Activated CD4-positive, alpha-beta memory T cell treated with anti-CD3 and anti-CD28 coated beads for 36 hours (primary cell): ENCODE data around the gene FCMR. TPM values are rescaled to one million over a fixed set of nuclear protein-coding genes. Genes with fewer than 3 reads are reported as not detected.

ENCODE experiments used
- CTCF ChIA-PET: fragments of 350-600 bp; sonication (Branson Sonifier 250); formaldehyde crosslinking; loops from one replicate; lab custom pipeline; 2021; ENCODE audit warnings: antibody characterized with exemption, inconsistent platforms; lab: Charles Lee
- POLR2A ChIA-PET: fragments of 350-600 bp; sonication (Branson Sonifier 250); formaldehyde crosslinking; loops from one replicate; lab custom pipeline; 2021; ENCODE audit warnings: antibody characterized with exemption; lab: Charles Lee
- DNase-seq: peaks from one replicate; pipeline ENCODE4 v3.0.0-alpha.2; 2020
- H3K27ac Mint-ChIP-seq: one replicate; pipeline ENCODE4 v1.8.0; 2021; ENCODE audit warnings: mixed read lengths
- H3K27me3 Mint-ChIP-seq: one replicate; pipeline ENCODE4 v1.8.0; 2021; ENCODE audit warnings: mixed read lengths
- H3K36me3 Mint-ChIP-seq: one replicate; pipeline ENCODE4 v1.8.0; 2021; ENCODE audit warnings: mixed read lengths
- H3K4me1 Mint-ChIP-seq: one replicate; pipeline ENCODE4 v1.8.0; 2021; ENCODE audit warnings: low read depth, mixed read lengths
- H3K4me3 Mint-ChIP-seq: one replicate; pipeline ENCODE4 v1.8.0; 2021; ENCODE audit warnings: mild to moderate bottlenecking, mixed read lengths
- H3K9me3 Mint-ChIP-seq: one replicate; pipeline ENCODE4 v1.8.0; 2021; ENCODE audit warnings: mixed read lengths
- intact Hi-C: fragments of 100-400 bp; cut with micrococcal nuclease; formaldehyde crosslinking; loops from one replicate; pipeline ENCODE4 v1.15.1; 2023
- total RNA-seq, 2 experiments: library from RNA; stranded (reverse); gene quantifications; one replicate each; pipeline ENCODE4 v1.2.3, GENCODE V29; 2021

FCMR gene
- total RNA-seq, 2 experiments from 2014 or later: 65.7 to 73.0 TPM

- Mint-ChIP-seq H3K36me3 (no peaks in the 10 kb centered on the region), H3K4me3 (no peak within 1 kb of the TSS), H3K27ac (no peak within 1 kb of the TSS), H3K27me3 (peaks cover 9% of the 10 kb centered on the region), H3K4me1 (no peaks in the 10 kb centered on the region), H3K9me3 (no peaks in the 10 kb centered on the region)
- ChIA-PET POLR2A (no interaction called here), CTCF (interaction anchor here (0.6 to 1.9 kb wide), 3 partner anchors 13 to 26 kb away, joined by 4 to 7 read pairs (median 6); no protein-coding TSS in a partner anchor)
- DNase-seq: no peak
- intact Hi-C loops: no loop called here
Observed at GRCh38 chr1:206946261-206946660, 24.5 kb upstream of the FCMR start, which contains the start of gene PIGR. Gene PIGR (minus strand): TSS chr1:206946466. CDS start chr1:206940531, 5,935 bp downstream.

- CTCF ChIA-PET: interaction anchor here (1.7 to 1.9 kb wide), 3 partner anchors 10 to 14 kb away, joined by 5 to 7 read pairs (median 6); no protein-coding TSS in a partner anchor
- Mint-ChIP-seq H3K4me1 (no peaks in the 10 kb centered on the region), H3K9me3 (no peaks in the 10 kb centered on the region), H3K36me3 (no peaks in the 10 kb centered on the region), H3K27ac (no peak overlapping the region), H3K27me3 (peaks cover 9% of the 10 kb centered on the region), H3K4me3 (no peak overlapping the region)
- POLR2A ChIA-PET: no interaction called here
- no peak for DNase-seq
- intact Hi-C loops: no loop called here
Observed at GRCh38 chr1:206945779-206946178, 24.0 kb upstream of the FCMR start.

- H3K4me1 Mint-ChIP-seq: no peaks in the 10 kb centered on the region
Observed at GRCh38 chr1:206944703-206945102, 23.0 kb upstream of the FCMR start.

GRCh38 chr1:206941766-206942418 is 20.2 kb upstream of the FCMR start:
- POLR2A ChIA-PET: no interaction called here
- Mint-ChIP-seq H3K27me3 (peaks cover 7% of the 10 kb centered on the region), H3K27ac (no peak overlapping the region), H3K4me3 (no peak overlapping the region), H3K9me3 (no peaks in the 10 kb centered on the region), H3K36me3 (no peaks in the 10 kb centered on the region), H3K4me1 (no peaks in the 10 kb centered on the region)
- intact Hi-C loops: no loop called here
- DNase-seq: no peak
- CTCF ChIA-PET: interaction anchor here (1.4 to 2.8 kb wide), 3 partner anchors 9 to 216 kb away, joined by 3 to 22 read pairs (median 9); no protein-coding TSS in a partner anchor

More at GRCh38 chr1:206944703-206945102, 23.0 kb upstream of the FCMR start:
- intact Hi-C loops: no loop called here
- ChIA-PET POLR2A (no interaction called here), CTCF (interaction anchor here (1.7 to 1.9 kb wide), 3 partner anchors 9 to 13 kb away, joined by 5 to 7 read pairs (median 6); no protein-coding TSS in a partner anchor)
- Mint-ChIP-seq H3K27ac (no peak overlapping the region), H3K27me3 (peaks cover 9% of the 10 kb centered on the region), H3K4me3 (no peak overlapping the region), H3K36me3 (no peaks in the 10 kb centered on the region), H3K9me3 (no peaks in the 10 kb centered on the region)
- no peak for DNase-seq

- H3K27ac Mint-ChIP-seq: no peak overlapping the region
- POLR2A ChIA-PET: no interaction called here
- no peaks in the 10 kb centered on the region for H3K36me3 Mint-ChIP-seq
- DNase-seq: no peak
- CTCF ChIA-PET: no interaction called here
- intact Hi-C loops: no loop called here
- H3K4me3 Mint-ChIP-seq: no peak overlapping the region
- peaks cover 7% of the 10 kb centered on the region for H3K27me3 Mint-ChIP-seq
- no peaks in the 10 kb centered on the region for H3K9me3 Mint-ChIP-seq
- no peaks in the 10 kb centered on the region for H3K4me1 Mint-ChIP-seq
Observed at GRCh38 chr1:206940588-206940936, 18.8 kb upstream of the FCMR start.

GRCh38 chr1:206939841-206940587 is 18.3 kb upstream of the FCMR start:
- Mint-ChIP-seq H3K27me3 (peaks cover 4% of the 10 kb centered on the region), H3K4me1 (no peaks in the 10 kb centered on the region), H3K4me3 (no peak overlapping the region), H3K9me3 (no peaks in the 10 kb centered on the region), H3K27ac (no peak overlapping the region), H3K36me3 (no peaks in the 10 kb centered on the region)
- CTCF ChIA-PET: interaction anchor here (0.9 to 2.2 kb wide), 2 partner anchors 27 to 42 kb away, joined by 3 to 8 read pairs; no protein-coding TSS in a partner anchor
- POLR2A ChIA-PET: no interaction called here
- intact Hi-C loops: no loop called here
- no peak for DNase-seq

- no peaks in the 10 kb centered on the region for H3K4me1 Mint-ChIP-seq
- no peak overlapping the region for H3K27ac Mint-ChIP-seq
- intact Hi-C loops: no loop called here
- no peak overlapping the region for H3K4me3 Mint-ChIP-seq
- no peaks in the 10 kb centered on the region for H3K36me3 Mint-ChIP-seq
- no peak for DNase-seq
- POLR2A ChIA-PET: no interaction called here
- no peaks in the 10 kb centered on the region for H3K9me3 Mint-ChIP-seq
- no peaks in the 10 kb centered on the region for H3K27me3 Mint-ChIP-seq
- CTCF ChIA-PET: interaction anchor here (0.6 to 2.2 kb wide), 3 partner anchors 26 to 204 kb away, joined by 3 to 8 read pairs (median 4); no protein-coding TSS in a partner anchor
Observed at GRCh38 chr1:206939131-206939530, 17.4 kb upstream of the FCMR start.

- intact Hi-C loops: no loop called here
- H3K4me1 Mint-ChIP-seq: no peaks in the 10 kb centered on the region
- POLR2A ChIA-PET: no interaction called here
- H3K27me3 Mint-ChIP-seq: no peaks in the 10 kb centered on the region
- DNase-seq: no peak
- H3K4me3 Mint-ChIP-seq: no peak overlapping the region
- no peaks in the 10 kb centered on the region for H3K9me3 Mint-ChIP-seq
- H3K36me3 Mint-ChIP-seq: no peaks in the 10 kb centered on the region
- CTCF ChIA-PET: interaction anchor here (2.8 to 8.7 kb wide), 3 partner anchors 11 to 44 kb away, joined by 20 to 201 read pairs (median 58); partner anchors contain the start of gene FCMR
- no peak overlapping the region for H3K27ac Mint-ChIP-seq
Observed at GRCh38 chr1:206937425-206937824, 15.7 kb upstream of the FCMR start.

- H3K27me3 Mint-ChIP-seq: no peaks in the 10 kb centered on the region
- POLR2A ChIA-PET: no interaction called here
- no peaks in the 10 kb centered on the region for H3K9me3 Mint-ChIP-seq
- peaks cover 15% of the 10 kb centered on the region for H3K4me1 Mint-ChIP-seq
- H3K4me3 Mint-ChIP-seq: no peak overlapping the region
- intact Hi-C loops: loop anchor here (1.0 kb wide), 1 partner anchor 47 kb away; no protein-coding TSS in a partner anchor
- H3K36me3 Mint-ChIP-seq: no peaks in the 10 kb centered on the region
- peak; percentile 71 for DNase-seq
- CTCF ChIA-PET: interaction anchor here (0.6 to 8.7 kb wide), 26 partner anchors 10 to 579 kb away, joined by 3 to 201 read pairs (median 4); partner anchors contain the start of genes FCAMR, FCMR and IL20
- no peak overlapping the region for H3K27ac Mint-ChIP-seq
Observed at GRCh38 chr1:206935491-206936067, 13.8 kb upstream of the FCMR start.

- no peaks in the 10 kb centered on the region for H3K27me3 Mint-ChIP-seq
- ChIA-PET CTCF (interaction anchor here (0.6 to 8.7 kb wide), 44 partner anchors 9 to 454 kb away, joined by 3 to 201 read pairs (median 4); partner anchors contain the start of genes C1orf116, DYRK3, FCMR and IL19), POLR2A (interaction anchor here (1.1 kb wide), 1 partner anchor 14 kb away, joined by 4 read pairs; no protein-coding TSS in a partner anchor)
- no peak overlapping the region for H3K4me3 Mint-ChIP-seq
- DNase-seq: peak; percentile 80
- no peak overlapping the region for H3K27ac Mint-ChIP-seq
- no peaks in the 10 kb centered on the region for H3K9me3 Mint-ChIP-seq
- H3K4me1 Mint-ChIP-seq: peaks cover 27% of the 10 kb centered on the region
- intact Hi-C loops: loop anchor here (1.0 to 5.0 kb wide), 2 partner anchors 21 to 144 kb away; no protein-coding TSS in a partner anchor
- H3K36me3 Mint-ChIP-seq: no peaks in the 10 kb centered on the region
Observed at GRCh38 chr1:206933333-206933945, 11.7 kb upstream of the FCMR start.

- Mint-ChIP-seq H3K36me3 (no peaks in the 10 kb centered on the region), H3K4me3 (no peak overlapping the region), H3K27me3 (no peaks in the 10 kb centered on the region), H3K9me3 (no peaks in the 10 kb centered on the region), H3K4me1 (peaks cover 37% of the 10 kb centered on the region), H3K27ac (no peak overlapping the region)
- intact Hi-C loops: loop anchor here (5.0 kb wide), 1 partner anchor 145 kb away; no protein-coding TSS in a partner anchor
- CTCF ChIA-PET: interaction anchor here (0.6 to 8.7 kb wide), 22 partner anchors 10 to 567 kb away, joined by 3 to 201 read pairs (median 8); partner anchors contain the start of genes C1orf116, DYRK3, FCMR and IL20
- POLR2A ChIA-PET: interaction anchor here (0.7 kb wide), 1 partner anchor 14 kb away, joined by 3 read pairs; no protein-coding TSS in a partner anchor
- DNase-seq: no peak
Observed at GRCh38 chr1:206932177-206932576, 10.4 kb upstream of the FCMR start.
